HG02588 (cell line): Measurements from ENCODE around the gene COL1A1.

ENCODE experiments used
- ATAC-seq: cut with Tn5 transposase; IDR thresholded peaks from one replicate; pipeline ENCODE4 v1.9.1; 2021; ENCODE audit warnings: mild to moderate bottlenecking, moderate library complexity; ENCODE audit not compliant: unreplicated experiment

Gene COL1A1

GRCh38 chr17:50174444-50174843 lies 27.0 kb downstream of the COL1A1 start:
- ATAC-seq = no peak

DNA sequence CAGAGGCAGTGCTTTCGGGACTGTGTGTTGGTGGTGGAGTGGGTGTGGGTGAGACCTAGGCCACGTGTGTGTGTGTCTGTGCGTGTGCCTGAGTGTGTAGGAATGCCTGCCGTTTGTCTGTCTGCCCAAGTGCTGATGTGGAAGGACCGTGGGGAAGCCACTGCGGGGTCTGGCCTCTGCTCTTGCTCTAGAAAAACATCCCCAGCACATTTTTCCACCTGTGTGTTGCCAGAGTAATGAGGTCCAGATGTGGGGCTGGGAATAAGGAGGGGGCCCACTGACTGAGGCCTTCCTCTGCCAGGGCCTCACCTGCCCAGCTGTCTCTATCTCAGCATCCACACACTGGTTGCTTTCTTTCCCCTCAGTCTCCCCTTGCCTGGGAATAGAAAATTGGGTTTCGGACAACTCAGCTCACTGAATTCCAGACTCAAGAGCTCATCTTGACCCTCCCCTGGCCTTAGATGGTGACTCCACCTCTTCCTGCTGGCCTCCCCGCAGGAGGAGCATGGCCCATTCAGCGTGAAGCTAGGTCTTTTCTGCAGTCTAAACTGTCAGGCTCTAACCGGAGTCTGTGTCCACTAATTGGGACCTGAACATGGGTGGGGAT lies 28.0 kb downstream of the COL1A1 start:
- no peak for ATAC-seq

- no peak for ATAC-seq
These were observed 28.5 kb downstream of the COL1A1 start for GRCh38 chr17:50172936-50173334.

GRCh38 chr17:50172130-50172529 lies 29.3 kb downstream of the COL1A1 start:
- ATAC-seq = no peak

GRCh38 chr17:50171371-50172071 lies 29.9 kb downstream of the COL1A1 start:
- ATAC-seq = no peak

- ATAC-seq = peak; percentile 66
These were observed 30.6 kb downstream of the COL1A1 start for GRCh38 chr17:50170662-50171370.

- no peak for ATAC-seq
These were observed 31.5 kb downstream of the COL1A1 start for GRCh38 chr17:50169881-50170459.

DNA sequence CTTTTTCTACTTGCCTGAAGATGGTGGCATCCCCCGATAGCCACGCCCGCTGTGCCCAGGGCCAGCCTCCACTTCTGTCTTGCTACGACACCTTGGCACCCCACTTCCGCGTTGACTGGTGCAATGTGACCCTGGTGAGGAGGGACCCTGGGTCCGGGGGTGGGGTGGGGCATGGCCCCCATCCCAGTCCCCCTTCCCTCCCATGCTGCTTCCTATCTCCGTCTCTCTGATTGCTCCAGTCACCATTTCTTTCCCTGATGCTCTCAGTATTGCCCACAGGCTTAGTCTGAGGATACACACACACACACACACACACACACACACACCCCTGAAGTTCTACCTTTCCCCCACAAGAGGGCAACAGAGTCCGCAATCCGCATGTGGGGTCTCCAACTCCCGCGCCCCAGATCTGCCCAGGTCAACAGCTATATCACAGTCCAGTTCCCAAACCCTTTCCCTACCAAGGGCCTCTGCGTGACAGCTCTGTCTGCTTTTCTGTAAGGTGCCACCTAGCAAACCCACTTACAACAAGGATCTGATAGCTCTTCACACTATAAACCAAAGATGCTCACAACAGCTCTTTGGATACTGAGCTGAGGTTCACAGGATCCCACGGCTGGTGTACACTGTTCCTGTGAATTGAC lies 32.2 kb downstream of the COL1A1 start:
- ATAC-seq = no peak

DNA sequence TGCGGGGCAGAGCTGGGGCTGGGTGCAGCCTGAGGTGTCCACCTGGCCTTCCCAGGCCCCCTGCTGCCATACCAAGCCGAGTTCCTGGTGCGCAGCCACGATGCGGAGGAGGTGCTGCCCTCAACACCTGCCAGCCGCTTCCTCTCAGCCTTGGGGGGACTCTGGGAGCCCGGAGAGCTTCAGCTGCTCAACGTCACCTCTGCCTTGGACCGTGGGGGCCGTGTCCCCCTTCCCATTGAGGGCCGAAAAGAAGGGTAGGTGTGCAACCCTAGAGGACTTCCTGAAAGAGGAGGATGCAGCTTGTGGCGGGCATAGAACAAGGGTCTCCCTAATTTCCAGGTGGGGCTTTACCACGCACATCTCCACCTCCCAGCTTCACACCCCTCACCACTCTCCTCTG lies 33.1 kb downstream of the COL1A1 start:
- no peak for ATAC-seq

- ATAC-seq = no peak
These were observed 34.1 kb downstream of the COL1A1 start for GRCh38 chr17:50167371-50167770.

DNA sequence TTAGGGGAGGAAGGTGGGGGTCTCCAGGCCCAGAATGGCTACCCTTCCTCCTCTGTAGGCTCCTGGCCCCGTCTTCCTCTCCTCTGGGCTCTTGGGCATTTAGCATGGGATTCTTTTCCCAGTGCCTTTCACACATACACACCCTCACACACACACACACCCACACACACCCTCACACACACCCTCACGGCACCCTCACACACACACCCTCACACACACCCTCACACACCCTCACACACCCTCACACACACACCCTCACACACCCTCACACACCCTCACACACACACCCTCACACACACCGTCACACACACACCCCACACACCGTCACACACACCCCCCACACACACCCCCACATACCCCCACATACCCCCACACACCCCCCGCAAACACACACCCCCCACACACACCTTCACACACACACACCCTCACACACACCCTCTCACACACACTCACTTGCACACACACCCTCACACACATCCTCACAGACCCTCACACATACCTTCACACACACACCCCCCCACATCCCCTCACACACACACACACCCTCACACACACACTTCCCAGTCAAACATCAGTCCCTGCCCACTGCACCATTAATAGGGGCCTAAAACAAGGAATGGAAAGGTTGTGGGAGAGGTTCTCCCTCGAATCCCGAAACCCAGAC lies 34.8 kb downstream of the COL1A1 start:
- no peak for ATAC-seq

GRCh38 chr17:50165867-50166517 lies 35.4 kb downstream of the COL1A1 start, which contains the start of gene SGCA:
Gene SGCA, plus strand, starts transcription at chr17:50166005. Its CDS starts 36 bp downstream, at chr17:50166041.
- no peak for ATAC-seq

DNA sequence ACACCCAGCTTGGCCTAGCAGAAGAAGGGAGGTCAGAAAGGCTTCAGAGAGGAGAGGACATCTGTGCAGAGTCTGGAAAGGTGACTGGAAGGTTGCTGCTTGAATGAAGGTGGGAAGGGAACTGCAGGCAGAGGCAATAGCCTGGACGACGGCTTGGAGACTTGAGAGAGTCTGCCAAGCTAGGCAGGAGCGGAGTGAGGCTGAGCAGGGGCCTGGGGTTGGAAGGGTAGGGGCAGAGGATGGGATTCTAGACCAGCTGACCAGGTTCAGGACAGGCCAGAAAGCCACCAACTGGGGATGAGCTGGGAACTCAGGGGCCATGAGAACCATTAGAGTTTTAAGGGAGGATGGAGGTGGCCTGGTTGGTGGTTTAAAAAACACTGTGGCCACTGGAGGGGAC lies 36.0 kb downstream of the COL1A1 start:
- no peak for ATAC-seq

- no peak for ATAC-seq
These were observed 36.4 kb downstream of the COL1A1 start for GRCh38 chr17:50165066-50165465.

- no peak for ATAC-seq
These were observed 36.8 kb downstream of the COL1A1 start for GRCh38 chr17:50164697-50164988.

DNA sequence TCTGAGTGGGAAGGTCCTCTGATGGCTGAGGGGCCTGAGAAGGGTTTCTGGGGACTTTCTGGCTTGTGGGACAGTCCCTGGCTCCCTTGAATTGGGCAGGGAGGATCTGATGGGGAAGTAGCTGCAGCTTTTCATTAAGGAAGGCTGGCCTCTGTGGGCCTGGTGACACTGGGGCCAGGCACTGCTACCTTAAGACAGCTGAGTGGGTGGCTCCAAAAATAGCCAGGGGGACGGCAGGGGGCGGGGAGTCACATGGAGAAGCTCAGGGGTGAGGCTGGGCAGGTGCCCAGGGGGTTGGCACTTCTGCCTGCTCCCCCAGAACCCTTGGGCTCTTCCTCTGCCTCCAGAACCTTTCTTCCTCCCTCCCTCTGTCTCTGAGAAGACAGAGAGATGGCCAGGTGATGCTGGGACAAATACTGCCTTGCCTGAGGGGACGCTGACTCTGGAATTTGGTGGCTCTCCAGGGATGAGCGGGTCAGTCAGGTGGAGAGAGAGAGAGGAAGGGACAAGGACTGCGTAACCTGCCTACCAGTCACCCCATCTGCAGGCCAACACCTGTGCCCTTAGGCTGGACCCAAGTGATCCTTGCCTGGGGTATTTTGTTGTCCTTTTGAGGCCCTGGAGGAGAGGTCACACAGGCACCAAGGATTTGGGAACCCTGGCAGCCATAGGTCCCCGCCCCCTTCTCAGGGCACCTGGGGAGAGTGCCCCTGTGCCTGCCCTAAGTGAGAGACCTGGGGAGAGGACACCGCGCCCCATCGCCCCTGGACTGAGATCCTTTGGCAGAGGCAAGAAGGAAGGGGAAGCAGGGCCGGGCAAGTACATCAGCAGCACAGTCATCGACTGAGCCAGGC lies 37.4 kb downstream of the COL1A1 start:
- ATAC-seq = no peak

DNA sequence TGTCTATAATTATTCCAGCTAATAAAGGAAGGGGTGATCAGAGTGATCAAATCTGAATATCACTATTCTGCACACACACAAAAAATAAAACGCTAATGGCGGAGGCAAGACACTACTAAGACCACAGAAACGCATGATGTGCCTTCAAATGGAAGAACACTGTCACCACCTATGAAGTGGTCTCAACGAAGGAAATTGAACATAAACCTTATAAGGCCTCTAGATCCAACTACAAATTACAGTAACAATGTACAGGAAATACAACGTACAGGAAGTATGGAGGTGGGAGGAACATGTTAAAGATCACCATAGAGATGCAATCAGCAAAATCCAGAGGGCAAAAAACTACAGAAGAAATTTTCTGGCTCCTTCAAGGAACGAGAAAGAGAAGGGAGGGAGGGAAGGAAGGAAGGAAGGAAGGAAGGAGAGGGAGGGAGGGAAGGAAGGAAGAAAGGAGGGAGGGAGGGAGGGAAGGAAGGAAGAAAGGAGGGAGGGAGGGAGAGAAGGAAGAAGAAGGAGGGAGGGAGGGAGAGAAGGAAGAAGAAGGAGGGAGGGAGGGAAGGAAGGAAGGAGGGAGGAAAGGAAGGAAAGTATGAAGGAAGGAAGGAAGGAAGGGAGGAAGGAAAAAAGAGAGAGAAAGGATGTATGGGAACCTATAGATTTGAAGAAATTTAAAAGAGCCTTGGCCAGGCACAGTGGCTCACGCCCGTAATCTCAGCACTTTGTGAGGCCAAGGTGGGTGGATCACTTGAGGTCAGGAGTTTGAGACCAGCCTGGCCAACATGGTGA lies 38.8 kb downstream of the COL1A1 start:
- ATAC-seq = no peak

GRCh38 chr17:50161911-50162288 lies 39.5 kb downstream of the COL1A1 start:
- ATAC-seq = no peak
